A549 (cell line): ENCODE results near the gene TTC21A. TPM values are rescaled to one million over a fixed set of nuclear protein-coding genes. Genes with fewer than 3 reads are reported as not detected.
"Not testable (repeated sequence)": the region's sequence is repeated elsewhere in the genome, so short reads cannot be mapped to it uniquely, and the experiment has no call there.

ENCODE experiments used
- ATAC-seq, 2 experiments: fragments of 200-7000 bp in 1 of 2; fragments of >200 bp in 1 of 2; cut with Nextera tagmentation in 1 of 2; cut with Tn5 transposase in 1 of 2; 3 replicates each; pipeline versions ENCODE4 v1.8.0 to v1.9.1; 2018 to 2020; ENCODE audit warnings: mild to moderate bottlenecking in 1 of 2, moderate library complexity in 1 of 2
- CTCF ChIA-PET: fragments of 300-600 bp; sonication (Branson Sonifier 250); formaldehyde crosslinking; extraction: SDS; loops from one replicate; lab custom pipeline; 2021; ENCODE audit warnings: antibody characterized with exemption, inconsistent platforms; lab: Yijun Ruan, JAX
- POLR2A ChIA-PET: fragments of 350-600 bp; formaldehyde crosslinking; extraction: SDS; loops from one replicate; lab custom pipeline; 2021; ENCODE audit warnings: antibody characterized with exemption, inconsistent platforms; lab: Yijun Ruan, JAX
- DNase-seq, 2 experiments: peaks; one replicate each; pipeline versions ENCODE4 v3.0.0 to v3.0.0-alpha.2; 2011 to 2016; ENCODE audit warnings: low read depth in 1 of 2, low spot score in 1 of 2
- FAIRE-seq: peaks from 2 replicates; lab custom pipeline; 2011; peaks lifted over from hg19 to GRCh38; lab: Jason Lieb, UNC
- H3K27ac ChIP-seq, 2 experiments: fragments of >200 bp; sonication (Bioruptor Twin); formaldehyde crosslinking; 3 replicates each; pipeline ENCODE4 v1.5.1; 2016 to 2017
- H3K4me1 ChIP-seq: fragments of >200 bp; sonication (Bioruptor Twin); formaldehyde crosslinking; 3 replicates; pipeline ENCODE4 v1.6.1; 2016
- H3K4me2 ChIP-seq: fragments of >200 bp; sonication (Bioruptor Twin); formaldehyde crosslinking; 3 replicates; pipeline ENCODE4 v1.6.1; 2016
- H3K4me3 ChIP-seq: fragments of >200 bp; sonication (Bioruptor Twin); formaldehyde crosslinking; 3 replicates; pipeline ENCODE4 v1.5.1; 2016
- H3K9me3 ChIP-seq: fragments of >200 bp; sonication (Bioruptor Twin); formaldehyde crosslinking; 3 replicates; pipeline ENCODE4 v1.6.1; 2016
- CEBPB ChIP-seq, 2 experiments: fragments of >200 bp in 1 of 2; sonication (Bioruptor Twin) in 1 of 2; formaldehyde crosslinking in 1 of 2; IDR thresholded peaks; 2 replicates each; pipeline ENCODE4 v1.6.1; 2012 to 2016
- EHMT2 ChIP-seq: fragments of 200-600 bp; sonication (generic); IDR thresholded peaks from 2 replicates; pipeline ENCODE4 v1.6.1; 2016; ENCODE audit warnings: antibody characterized with exemption, low read depth, mild to moderate bottlenecking, moderate library complexity
- FOSL2 ChIP-seq, 2 experiments: fragments of 450-650 bp in 1 of 2; fragments of >200 bp in 1 of 2; sonication (Bioruptor Twin) in 1 of 2; formaldehyde crosslinking; IDR thresholded peaks; 2 replicates each; pipeline versions ENCODE4 v1.5.0 to v1.6.1; 2016 to 2020; ENCODE audit warnings: mild to moderate bottlenecking in 1 of 2, moderate library complexity in 1 of 2
- GATA3 ChIP-seq: IDR thresholded peaks from 2 replicates; pipeline ENCODE4 v1.6.1; 2012; ENCODE audit warnings: borderline replicate concordance
- HOXB13 ChIP-seq: fragments of 250-450 bp; sonication (Bioruptor Pico); IDR thresholded peaks from 2 replicates; pipeline ENCODE4 v1.5.0; 2020; ENCODE audit warnings: low read depth, mild to moderate bottlenecking, moderate library complexity
- JUN ChIP-seq, 2 experiments: fragments of >200 bp; sonication (Bioruptor Twin); formaldehyde crosslinking; IDR thresholded peaks; 2 replicates in 1 of 2; 3 replicates in 1 of 2; pipeline ENCODE4 v1.6.1; 2016 to 2017
- MYC ChIP-seq: IDR thresholded peaks from 2 replicates; pipeline ENCODE4 v1.6.1; 2012; ENCODE audit warnings: mild to moderate bottlenecking, inconsistent platforms, low read length, improper control_type of control experiment, borderline replicate concordance
- PHF8 ChIP-seq: fragments of 200-600 bp; sonication (generic); IDR thresholded peaks from 2 replicates; pipeline ENCODE4 v1.6.1; 2016; ENCODE audit warnings: low read depth, mild to moderate bottlenecking, antibody characterized with exemption, moderate library complexity, borderline replicate concordance
- POLR2A ChIP-seq: IDR thresholded peaks from 2 replicates; pipeline ENCODE4 v1.6.1; 2012; ENCODE audit warnings: mild to moderate bottlenecking, low read length
- RAD21 ChIP-seq, 2 experiments: fragments of >200 bp in 1 of 2; sonication (Bioruptor Twin) in 1 of 2; formaldehyde crosslinking in 1 of 2; IDR thresholded peaks in 1 of 2; conservative IDR thresholded peaks in 1 of 2; 2 replicates in 1 of 2; 3 replicates in 1 of 2; pipeline ENCODE4 v1.6.1; 2012 to 2018; ENCODE audit warnings: inconsistent platforms in 1 of 2
- REST ChIP-seq: fragments of 200-600 bp; sonication (generic); IDR thresholded peaks from 2 replicates; pipeline ENCODE4 v1.6.1; 2016; ENCODE audit warnings: antibody characterized with exemption, mild to moderate bottlenecking, moderate library complexity
- RNF2 ChIP-seq: fragments of 200-600 bp; sonication (generic); IDR thresholded peaks from 2 replicates; pipeline ENCODE4 v1.6.1; 2016; ENCODE audit warnings: low read depth, mild to moderate bottlenecking, antibody characterized with exemption, moderate library complexity, borderline replicate concordance
- SMC3 ChIP-seq: fragments of >200 bp; sonication (Bioruptor Twin); formaldehyde crosslinking; IDR thresholded peaks from 3 replicates; pipeline ENCODE4 v1.6.1; 2018; ENCODE audit warnings: inconsistent platforms
- USF2 ChIP-seq: fragments of 450-650 bp; IDR thresholded peaks from 2 replicates; pipeline ENCODE4 v1.6.1; 2014; ENCODE audit warnings: antibody characterized with exemption
- whole genome bisulfite sequencing: methylation state at CpG from one replicate; pipeline ENCODE4 v1.1.6; 2017; ENCODE audit errors: missing lambda C conversion rate; 5-methylcytosine and 5-hydroxymethylcytosine counted together
- polyA minus RNA-seq: library from RNA; depleted of rRNA, polyadenylated mRNA; stranded (reverse); fragments of >200 nt; gene quantifications from 2 replicates; pipeline ENCODE4 v1.2.3, GENCODE V29; 2011; rRNA and poly(A)+ RNA removed
- polyA plus RNA-seq, 4 experiments: library from polyadenylated mRNA; depleted of rRNA in 3 of 4; stranded (reverse); fragments of >200 nt; fragmentation: RNase III in 1 of 4; extraction: RNeasy Plus Mini Kit Qiagen cat#74134 plus additional on column Dnase treatment in 1 of 4; gene quantifications; 2 replicates in 3 of 4; 3 replicates in 1 of 4; pipeline ENCODE4 v1.2.3, GENCODE V29; 2011 to 2017
- TF ChIP-seq, protein P1 (sequence below): fragments of >200 bp; sonication (Bioruptor Twin); formaldehyde crosslinking; IDR thresholded peaks from 2 replicates; pipeline ENCODE4 v1.6.1; 2016
- TF ChIP-seq, protein P2 (sequence below): IDR thresholded peaks from 2 replicates; pipeline ENCODE4 v1.6.1; 2012; ENCODE audit warnings: low read depth, borderline replicate concordance
- TF ChIP-seq, protein P3 (sequence below): IDR thresholded peaks from 2 replicates; pipeline ENCODE4 v1.6.1; 2012

TTC21A gene, protein sequence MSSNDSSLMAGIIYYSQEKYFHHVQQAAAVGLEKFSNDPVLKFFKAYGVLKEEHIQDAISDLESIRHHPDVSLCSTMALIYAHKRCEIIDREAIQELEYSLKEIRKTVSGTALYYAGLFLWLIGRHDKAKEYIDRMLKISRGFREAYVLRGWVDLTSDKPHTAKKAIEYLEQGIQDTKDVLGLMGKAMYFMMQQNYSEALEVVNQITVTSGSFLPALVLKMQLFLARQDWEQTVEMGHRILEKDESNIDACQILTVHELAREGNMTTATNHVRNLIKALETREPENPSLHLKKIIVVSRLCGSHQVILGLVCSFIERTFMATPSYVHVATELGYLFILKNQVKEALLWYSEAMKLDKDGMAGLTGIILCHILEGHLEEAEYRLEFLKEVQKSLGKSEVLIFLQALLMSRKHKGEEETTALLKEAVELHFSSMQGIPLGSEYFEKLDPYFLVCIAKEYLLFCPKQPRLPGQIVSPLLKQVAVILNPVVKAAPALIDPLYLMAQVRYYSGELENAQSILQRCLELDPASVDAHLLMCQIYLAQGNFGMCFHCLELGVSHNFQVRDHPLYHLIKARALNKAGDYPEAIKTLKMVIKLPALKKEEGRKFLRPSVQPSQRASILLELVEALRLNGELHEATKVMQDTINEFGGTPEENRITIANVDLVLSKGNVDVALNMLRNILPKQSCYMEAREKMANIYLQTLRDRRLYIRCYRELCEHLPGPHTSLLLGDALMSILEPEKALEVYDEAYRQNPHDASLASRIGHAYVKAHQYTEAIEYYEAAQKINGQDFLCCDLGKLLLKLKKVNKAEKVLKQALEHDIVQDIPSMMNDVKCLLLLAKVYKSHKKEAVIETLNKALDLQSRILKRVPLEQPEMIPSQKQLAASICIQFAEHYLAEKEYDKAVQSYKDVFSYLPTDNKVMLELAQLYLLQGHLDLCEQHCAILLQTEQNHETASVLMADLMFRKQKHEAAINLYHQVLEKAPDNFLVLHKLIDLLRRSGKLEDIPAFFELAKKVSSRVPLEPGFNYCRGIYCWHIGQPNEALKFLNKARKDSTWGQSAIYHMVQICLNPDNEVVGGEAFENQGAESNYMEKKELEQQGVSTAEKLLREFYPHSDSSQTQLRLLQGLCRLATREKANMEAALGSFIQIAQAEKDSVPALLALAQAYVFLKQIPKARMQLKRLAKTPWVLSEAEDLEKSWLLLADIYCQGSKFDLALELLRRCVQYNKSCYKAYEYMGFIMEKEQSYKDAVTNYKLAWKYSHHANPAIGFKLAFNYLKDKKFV (N-terminal part only)
- 1.4 and 2.0 TPM in 2 replicates for polyA plus RNA-seq (2011; rRNA removed)
- polyA plus RNA-seq (2012; cell fraction: cytosol; rRNA removed): 0.84 and 1.1 TPM in 2 replicates
- 5.0 and 6.6 TPM in 2 replicates for polyA plus RNA-seq (2012; cell fraction: nucleus; rRNA removed)
- polyA plus RNA-seq (2017; fragmentation: RNase III; extraction: RNeasy Plus Mini Kit Qiagen cat#74134 plus additional on column Dnase treatment): 1.1 to 1.5 TPM (median 1.1 TPM) in 3 replicates
- 3.0 and 6.0 TPM in 2 replicates for polyA minus RNA-seq

DNA sequence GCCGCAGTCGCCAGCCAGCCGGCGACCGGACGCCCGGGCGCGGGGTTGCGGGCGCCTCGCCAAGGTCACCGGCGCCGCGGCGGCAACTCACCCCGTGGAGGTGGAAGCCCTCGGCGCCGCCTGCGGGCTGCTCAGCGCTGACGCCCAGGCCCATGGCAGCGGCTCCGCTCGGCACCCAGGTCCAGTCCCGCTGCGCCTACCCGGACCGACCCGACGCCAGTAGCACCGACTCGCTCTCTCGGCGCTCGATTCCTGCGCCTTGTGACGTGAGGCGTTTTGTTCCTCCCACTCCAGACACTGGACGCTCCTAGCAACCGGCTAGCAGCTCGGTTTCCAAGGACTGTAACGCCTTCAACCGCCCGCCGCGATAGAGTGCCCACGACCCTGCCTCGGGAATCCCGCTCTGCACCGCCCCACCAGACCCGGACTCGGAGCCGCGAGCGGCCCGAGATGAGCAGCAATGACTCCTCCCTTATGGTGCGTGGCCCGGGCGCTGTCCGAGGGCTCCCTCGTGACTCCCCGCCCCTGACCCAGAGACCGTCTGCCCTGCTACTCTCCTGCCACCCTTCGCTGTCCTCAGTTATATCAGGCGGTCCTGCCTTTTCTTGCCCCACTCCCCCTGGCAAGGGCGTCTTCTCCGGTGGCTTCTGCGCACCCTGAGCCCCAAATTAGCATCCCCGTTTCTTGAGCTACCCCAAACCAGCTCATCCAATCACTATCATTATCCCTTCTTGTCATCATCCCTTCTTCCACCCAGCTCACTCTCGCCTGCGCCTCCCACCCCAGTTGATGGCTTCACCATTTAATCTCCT lies at the start of gene TTC21A, which contains the start of gene GORASP1:
Gene TTC21A, plus strand, starts transcription at position 293 of the 812 bp plus-strand sequence. Its CDS starts 158 bp downstream, at position 451.
Gene GORASP1, minus strand, starts transcription at position 240 of the 812 bp plus-strand sequence. Its CDS starts 86 bp downstream, at position 154.
- peak within 1 kb of the TSS; percentile 92 to 95 for H3K27ac ChIP-seq
- CTCF ChIA-PET: interaction anchor here (0.8 to 14.1 kb wide), 9 partner anchors 15 to 183 kb away, joined by 3 to 164 read pairs (median 4); no protein-coding TSS in a partner anchor
- no peak for FAIRE-seq
- TF ChIP-seq REST (peak; percentile 18; the same call in 1 of the 2 replicates), HOXB13 (0 out of 2 replicates have a peak, but pooled peaks have one; percentile 29), USF2 (peak; percentile 43; the same call in 1 of the 2 replicates), CEBPB (IDR thresholded peaks at IDR 0.05) (no peak), FOSL2 (IDR thresholded peaks at IDR 0.05) (no peak), FOSL2 (CRISPR knock-in tag; IDR thresholded peaks at IDR 0.05) (0 out of 2 replicates have a peak, but pooled peaks have one; percentile 23), RAD21 (conservative IDR thresholded peaks at IDR 0.05 in 1 of 2, IDR thresholded peaks at IDR 0.05 in 1 of 2) (no peak), JUN (IDR thresholded peaks at IDR 0.05) (peak in 1 of 2 experiments; percentile 71; a peak in 2 of 5 replicates), POLR2A (peak; percentile 79), EHMT2 (no peak), MYC (0 out of 2 replicates have a peak, but pooled peaks have one; percentile 45), RNF2 (no peak), GATA3 (no peak), PHF8 (peak; percentile 93), SMC3 (no peak; the same call in 2 of the 3 replicates)
- TF ChIP-seq, protein P1, sequence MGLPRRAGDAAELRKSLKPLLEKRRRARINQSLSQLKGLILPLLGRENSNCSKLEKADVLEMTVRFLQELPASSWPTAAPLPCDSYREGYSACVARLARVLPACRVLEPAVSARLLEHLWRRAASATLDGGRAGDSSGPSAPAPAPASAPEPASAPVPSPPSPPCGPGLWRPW: no peak
- TF ChIP-seq, protein P2, sequence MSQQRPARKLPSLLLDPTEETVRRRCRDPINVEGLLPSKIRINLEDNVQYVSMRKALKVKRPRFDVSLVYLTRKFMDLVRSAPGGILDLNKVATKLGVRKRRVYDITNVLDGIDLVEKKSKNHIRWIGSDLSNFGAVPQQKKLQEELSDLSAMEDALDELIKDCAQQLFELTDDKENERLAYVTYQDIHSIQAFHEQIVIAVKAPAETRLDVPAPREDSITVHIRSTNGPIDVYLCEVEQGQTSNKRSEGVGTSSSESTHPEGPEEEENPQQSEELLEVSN: peak; percentile 24; the same call in 1 of the 2 replicates
- TF ChIP-seq, protein P3, sequence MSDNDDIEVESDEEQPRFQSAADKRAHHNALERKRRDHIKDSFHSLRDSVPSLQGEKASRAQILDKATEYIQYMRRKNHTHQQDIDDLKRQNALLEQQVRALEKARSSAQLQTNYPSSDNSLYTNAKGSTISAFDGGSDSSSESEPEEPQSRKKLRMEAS: peak; percentile 22; the same call in 1 of the 2 replicates
- TF ChIP-seq, all 56 proteins: peak for 10
- H3K9me3 ChIP-seq: no peaks in the 10 kb centered on the region
- 2% methylated on average over 29 of the region's 74 CpGs for WGBS
- H3K4me3 ChIP-seq: peak within 1 kb of the TSS; percentile 83
- peak within 1 kb of the TSS; percentile 98 for H3K4me2 ChIP-seq
- POLR2A ChIA-PET: interaction anchor here (0.6 to 1.4 kb wide), 5 partner anchors 19 to 181 kb away, joined by 3 to 8 read pairs (median 4); no protein-coding TSS in a partner anchor
- H3K4me1 ChIP-seq: peaks cover 13% of the 10 kb centered on the region; the same call in 2 of the 3 replicates
- ATAC-seq (peak; percentile 83 to 87), DNase-seq (peak; percentile 82 to 91)

- H3K4me2 ChIP-seq, DNase-seq, CTCF ChIA-PET, FAIRE-seq, H3K27ac ChIP-seq, POLR2A ChIA-PET, H3K4me1 ChIP-seq, ATAC-seq, H3K9me3 ChIP-seq, H3K4me3 ChIP-seq: not testable (repeated sequence)
- 72% methylated on average over 2 of the region's 2 CpGs for WGBS
These were observed 46.3 kb upstream of the TTC21A start for GRCh38 chr3:39061228-39061627.
